NB4 (cell line): Measurements from ENCODE around the gene KLHL2.

Experiments used
- MYC ChIP-seq: IDR thresholded peaks from 2 replicates; pipeline ENCODE4 v1.6.1; 2011; ENCODE audit warnings: low read depth, low read length
- POLR2A ChIP-seq: IDR thresholded peaks from 2 replicates; pipeline ENCODE4 v1.6.1; 2011; ENCODE audit warnings: mild to moderate bottlenecking; ENCODE audit not compliant: insufficient read length; ENCODE audit errors: extremely low read depth
- TF ChIP-seq, protein P1 (sequence below): IDR thresholded peaks from one replicate; pipeline ENCODE4 v1.5.1; 2012; ENCODE audit warnings: low read depth, low read length

DNA sequence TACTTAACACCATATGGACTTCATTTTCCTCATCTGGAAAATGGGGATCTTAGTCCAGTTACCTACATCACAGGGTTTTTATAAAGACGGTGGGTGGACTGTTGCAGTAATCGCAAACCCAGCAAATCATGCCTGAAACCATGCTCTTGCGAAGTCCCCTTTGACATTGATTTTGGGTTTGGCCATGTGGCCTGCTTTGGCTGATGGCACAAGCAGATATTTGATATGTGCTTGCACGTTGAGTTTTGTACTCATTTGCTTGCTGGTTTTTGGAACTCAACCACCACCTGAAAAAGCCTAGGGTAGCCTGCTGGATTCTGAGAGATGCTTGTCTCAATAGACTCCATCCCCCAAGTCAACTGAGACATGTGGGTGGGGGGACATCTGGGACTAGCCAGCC, 14.4 kb upstream of the KLHL2 start:
- TF ChIP-seq POLR2A (no peak), MYC (no peak)
- TF ChIP-seq, protein P1, sequence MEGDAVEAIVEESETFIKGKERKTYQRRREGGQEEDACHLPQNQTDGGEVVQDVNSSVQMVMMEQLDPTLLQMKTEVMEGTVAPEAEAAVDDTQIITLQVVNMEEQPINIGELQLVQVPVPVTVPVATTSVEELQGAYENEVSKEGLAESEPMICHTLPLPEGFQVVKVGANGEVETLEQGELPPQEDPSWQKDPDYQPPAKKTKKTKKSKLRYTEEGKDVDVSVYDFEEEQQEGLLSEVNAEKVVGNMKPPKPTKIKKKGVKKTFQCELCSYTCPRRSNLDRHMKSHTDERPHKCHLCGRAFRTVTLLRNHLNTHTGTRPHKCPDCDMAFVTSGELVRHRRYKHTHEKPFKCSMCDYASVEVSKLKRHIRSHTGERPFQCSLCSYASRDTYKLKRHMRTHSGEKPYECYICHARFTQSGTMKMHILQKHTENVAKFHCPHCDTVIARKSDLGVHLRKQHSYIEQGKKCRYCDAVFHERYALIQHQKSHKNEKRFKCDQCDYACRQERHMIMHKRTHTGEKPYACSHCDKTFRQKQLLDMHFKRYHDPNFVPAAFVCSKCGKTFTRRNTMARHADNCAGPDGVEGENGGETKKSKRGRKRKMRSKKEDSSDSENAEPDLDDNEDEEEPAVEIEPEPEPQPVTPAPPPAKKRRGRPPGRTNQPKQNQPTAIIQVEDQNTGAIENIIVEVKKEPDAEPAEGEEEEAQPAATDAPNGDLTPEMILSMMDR, result no peak
